Upper lobe of left lung (tissue), 6 donors: ENCODE results near the gene SNX33. TPM values are rescaled to one million over a fixed set of nuclear protein-coding genes. Genes with fewer than 3 reads are reported as not detected.

Source experiments
- ATAC-seq, 2 donors: fragments of 200-7000 bp; cut with Tn5 transposase; one replicate each; pipeline ENCODE4 v1.9.1; 2022; ENCODE audit warnings: mild to moderate bottlenecking in 2 of 2, moderate library complexity in 2 of 2; ENCODE audit not compliant: low FRiP score in 2 of 2
- DNase-seq, 2 donors: peaks; one replicate each; pipeline ENCODE4 v3.0.0-alpha.2; 2019 to 2020
- H3K27ac ChIP-seq, 4 donors: fragments of 200-600 bp; sonication (generic); one replicate each; pipeline ENCODE4 v1.5.1; 2016 to 2019
- H3K27me3 ChIP-seq, 4 donors: fragments of 200-600 bp; sonication (generic); one replicate each; pipeline ENCODE4 v1.5.1; 2017 to 2019
- H3K36me3 ChIP-seq, 4 donors: fragments of 200-600 bp; sonication (generic); one replicate each; pipeline ENCODE4 v1.5.1; 2016 to 2019
- H3K4me1 ChIP-seq, 4 donors: fragments of 200-600 bp; sonication (generic); one replicate each; pipeline ENCODE4 v1.5.1; 2018 to 2019
- H3K4me3 ChIP-seq, 4 donors: fragments of 200-600 bp; sonication (generic); one replicate each; pipeline ENCODE4 v1.5.1; 2017 to 2019; ENCODE audit warnings: mild to moderate bottlenecking in 2 of 4, moderate library complexity in 1 of 4
- H3K9me3 ChIP-seq, 4 donors: fragments of 200-600 bp; sonication (generic); one replicate each; pipeline ENCODE4 v1.5.1; 2018 to 2019
- EP300 ChIP-seq, 4 donors: sonication (generic); formaldehyde crosslinking; IDR thresholded peaks; one replicate each; pipeline ENCODE4 v1.5.1; 2017; ENCODE audit warnings: antibody characterized with exemption in 4 of 4, control low read depth in 2 of 4
- POLR2A ChIP-seq, 4 donors: fragments of 450-650 bp; IDR thresholded peaks; one replicate each; pipeline ENCODE4 v1.5.1; 2016 to 2017; ENCODE audit warnings: antibody characterized with exemption in 4 of 4, mild to moderate bottlenecking in 2 of 4
- POLR2AphosphoS5 ChIP-seq, 2 donors: sonication (generic); formaldehyde crosslinking; IDR thresholded peaks; one replicate each; pipeline ENCODE4 v1.5.1; 2017; ENCODE audit warnings: antibody characterized with exemption in 2 of 2
- WGBS, 2 donors: methylation state at CpG; one replicate each; pipeline ENCODE4 v1.1.5; 2017 to 2018; 5-methylcytosine and 5-hydroxymethylcytosine counted together
- total RNA-seq, 6 donors: library from RNA; depleted of rRNA in 4 of 6; stranded (reverse); fragments of >200 nt in 4 of 6; gene quantifications; one replicate each; pipeline versions ENCODE4 v1.1.0 to v1.2.1, GENCODE V29; 2016 to 2021
- TF ChIP-seq, protein P1 (sequence below), 6 experiments: fragments of 450-650 bp in 4 of 6; fragments of 200-600 bp in 2 of 6; sonication (generic) in 2 of 6; IDR thresholded peaks; one replicate each; pipeline ENCODE4 v1.5.1; 2016 to 2019; ENCODE audit warnings: antibody characterized with exemption in 6 of 6
- donor health status: DM: no; HTN: no; CAD: no; lungs with moderate emphysema.
- donor health status: DM: no; HTN: yes; CAD: no; lungs with severe emphysema.

SNX33 gene
- total RNA-seq, 6 donors from 2014 or later, result 26.7 to 46.1 (median 31.7) TPM

DNA sequence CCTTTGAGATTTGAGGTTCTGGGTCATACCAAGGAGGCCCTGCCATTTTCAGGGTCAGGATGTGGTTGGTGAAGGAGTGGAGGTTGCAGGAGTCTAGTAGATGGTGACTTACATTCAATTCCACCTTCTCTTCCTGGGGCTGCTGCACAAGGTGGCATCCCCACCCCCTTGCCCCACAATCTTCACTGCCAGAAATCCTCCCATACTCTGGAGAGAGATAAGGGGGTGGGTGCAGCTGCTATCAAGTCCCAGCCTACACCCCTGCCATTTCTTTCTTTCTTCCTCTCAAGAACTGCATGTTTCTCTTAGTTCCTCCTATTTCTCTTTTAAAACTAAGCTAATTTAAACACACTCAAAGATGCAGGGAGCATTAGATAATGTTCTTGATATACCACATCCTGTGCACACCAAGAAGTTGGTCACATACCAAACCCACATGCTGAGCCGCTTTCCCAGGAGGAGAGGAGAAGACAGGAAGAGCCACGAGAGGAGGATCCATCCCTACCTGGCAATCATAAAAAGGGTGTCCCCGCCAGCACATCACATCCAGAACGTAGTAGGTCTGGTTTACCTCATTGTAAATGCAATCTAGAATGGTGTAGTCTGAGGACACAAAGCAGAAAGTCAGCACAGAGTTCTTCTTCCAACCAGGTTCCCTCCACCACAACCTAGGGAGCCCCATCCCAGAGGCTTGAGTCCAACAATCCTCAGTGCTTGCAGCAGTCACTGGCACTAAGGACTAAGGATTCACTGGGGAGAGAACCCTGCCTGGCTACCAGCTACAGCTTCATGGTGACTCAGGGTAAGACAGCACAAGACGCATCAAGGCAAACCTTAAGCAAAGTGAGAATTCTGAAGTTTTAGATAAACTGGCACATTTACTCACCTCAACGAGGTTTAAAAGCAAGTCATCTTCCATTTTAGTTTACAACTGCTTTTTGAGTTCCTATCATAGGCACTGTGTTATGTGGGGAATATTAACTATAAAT lies 40.7 kb upstream of the SNX33 start:
- no peak for ATAC-seq
- DNase-seq, result no peak
- H3K4me1 ChIP-seq, result no peaks in the 10 kb centered on the region
- H3K9me3 ChIP-seq, result no peaks in the 10 kb centered on the region
- 75 to 86% methylated on average over 6 of the region's 6 CpGs for WGBS, 2 donors
- TF ChIP-seq POLR2AphosphoS5 (IDR thresholded peaks at IDR 0.05) (no peak), POLR2A (IDR thresholded peaks at IDR 0.05) (no peak), EP300 (IDR thresholded peaks at IDR 0.05) (no peak)
- TF ChIP-seq, protein P1, sequence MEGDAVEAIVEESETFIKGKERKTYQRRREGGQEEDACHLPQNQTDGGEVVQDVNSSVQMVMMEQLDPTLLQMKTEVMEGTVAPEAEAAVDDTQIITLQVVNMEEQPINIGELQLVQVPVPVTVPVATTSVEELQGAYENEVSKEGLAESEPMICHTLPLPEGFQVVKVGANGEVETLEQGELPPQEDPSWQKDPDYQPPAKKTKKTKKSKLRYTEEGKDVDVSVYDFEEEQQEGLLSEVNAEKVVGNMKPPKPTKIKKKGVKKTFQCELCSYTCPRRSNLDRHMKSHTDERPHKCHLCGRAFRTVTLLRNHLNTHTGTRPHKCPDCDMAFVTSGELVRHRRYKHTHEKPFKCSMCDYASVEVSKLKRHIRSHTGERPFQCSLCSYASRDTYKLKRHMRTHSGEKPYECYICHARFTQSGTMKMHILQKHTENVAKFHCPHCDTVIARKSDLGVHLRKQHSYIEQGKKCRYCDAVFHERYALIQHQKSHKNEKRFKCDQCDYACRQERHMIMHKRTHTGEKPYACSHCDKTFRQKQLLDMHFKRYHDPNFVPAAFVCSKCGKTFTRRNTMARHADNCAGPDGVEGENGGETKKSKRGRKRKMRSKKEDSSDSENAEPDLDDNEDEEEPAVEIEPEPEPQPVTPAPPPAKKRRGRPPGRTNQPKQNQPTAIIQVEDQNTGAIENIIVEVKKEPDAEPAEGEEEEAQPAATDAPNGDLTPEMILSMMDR (IDR thresholded peaks at IDR 0.05), result no peak
- no peaks in the 10 kb centered on the region for H3K27me3 ChIP-seq
- H3K36me3 ChIP-seq, result peaks cover 25 to 83% (median 54%) of the 10 kb centered on the region in 4 donors
- no peak overlapping the region for H3K27ac ChIP-seq
- H3K4me3 ChIP-seq, result no peak overlapping the region

DNA sequence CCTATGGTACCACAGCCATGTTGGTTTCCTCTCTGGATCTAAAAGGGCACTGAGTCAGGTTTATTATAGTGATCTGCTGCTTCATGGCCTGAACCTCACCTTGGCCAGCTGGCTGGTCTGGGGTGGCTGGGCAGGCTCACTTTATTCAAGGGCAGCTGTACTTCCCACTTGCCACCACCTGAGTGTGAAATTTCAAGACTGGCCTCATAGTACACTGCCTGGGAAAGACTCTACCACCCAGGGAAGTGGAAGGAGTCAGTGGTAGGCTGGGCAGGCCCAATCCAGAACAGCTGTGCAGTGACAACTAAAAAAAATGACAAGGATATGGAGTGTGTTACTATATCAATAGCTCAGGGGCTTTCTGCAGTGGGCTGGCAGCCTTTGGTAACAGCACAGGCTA lies 30.9 kb upstream of the SNX33 start:
- no peak overlapping the region for H3K27ac ChIP-seq
- no peaks in the 10 kb centered on the region for H3K9me3 ChIP-seq
- H3K36me3 ChIP-seq, result peaks cover 14 to 83% (median 56%) of the 10 kb centered on the region in 4 donors
- peaks cover 17 to 22% (median 18%) of the 10 kb centered on the region in 4 donors for H3K4me1 ChIP-seq
- TF ChIP-seq POLR2A (IDR thresholded peaks at IDR 0.05), result no peak
- TF ChIP-seq EP300 (IDR thresholded peaks at IDR 0.05), result no peak
- TF ChIP-seq POLR2AphosphoS5 (IDR thresholded peaks at IDR 0.05), result no peak
- TF ChIP-seq, protein P1 (IDR thresholded peaks at IDR 0.05), result no peak
- H3K27me3 ChIP-seq, result no peaks in the 10 kb centered on the region
- ATAC-seq (no peak), DNase-seq (no peak)
- no peak overlapping the region for H3K4me3 ChIP-seq

DNA sequence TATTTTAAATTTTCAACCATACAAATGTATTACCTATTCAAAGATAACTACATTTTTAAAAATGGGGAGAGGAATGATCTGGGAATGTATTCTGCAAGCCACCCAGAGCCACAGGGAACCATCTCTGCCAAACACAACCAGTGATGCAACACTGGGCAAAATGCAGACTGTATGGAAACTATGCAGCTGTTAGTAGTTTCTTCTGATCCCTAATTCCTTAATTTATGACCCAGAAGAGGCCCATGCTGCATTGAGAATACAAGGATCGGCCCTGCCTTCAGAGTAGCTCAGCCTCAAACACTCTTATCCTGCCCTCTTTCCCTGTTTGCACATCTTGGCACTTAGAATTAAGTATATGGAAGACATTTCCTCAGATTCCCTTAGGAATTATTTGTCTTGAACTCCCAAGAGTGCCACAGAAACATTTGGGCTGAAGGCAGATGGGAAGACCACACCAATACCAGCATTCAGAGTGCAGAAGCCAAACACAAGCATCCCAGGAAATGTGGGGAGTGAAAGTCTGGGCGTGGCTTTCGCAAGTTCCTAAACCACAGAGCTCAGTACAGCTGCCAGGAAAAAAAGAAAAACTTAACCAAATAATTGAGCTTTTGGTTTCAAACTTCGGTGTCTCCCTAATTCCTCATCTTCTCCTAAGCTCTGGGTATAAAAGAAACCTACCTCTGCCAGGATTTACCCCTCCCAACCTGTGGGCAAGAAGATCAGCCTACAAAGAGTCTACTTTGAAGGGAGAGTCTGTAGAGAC lies 27.5 kb upstream of the SNX33 start:
- WGBS, 2 donors, result 35 to 42% methylated on average over 4 of the region's 4 CpGs
- Histone ChIP-seq H3K27me3 (no peaks in the 10 kb centered on the region), H3K36me3 (peaks cover 10 to 51% (median 36%) of the 10 kb centered on the region in 4 donors), H3K4me1 (peaks cover 17 to 29% (median 21%) of the 10 kb centered on the region in 4 donors), H3K27ac (peak overlapping the region; percentile 28 to 80 (median 60)), H3K9me3 (no peaks in the 10 kb centered on the region), H3K4me3 (peak overlapping the region in 3 of 4 donors; percentile 9 to 27 (median 9))
- TF ChIP-seq POLR2AphosphoS5 (IDR thresholded peaks at IDR 0.05) (no peak), EP300 (IDR thresholded peaks at IDR 0.05) (no peak), POLR2A (IDR thresholded peaks at IDR 0.05) (no peak)
- TF ChIP-seq, protein P1 (IDR thresholded peaks at IDR 0.05), result no peak
- ATAC-seq (peak in 1 of 2 donors; percentile 78), DNase-seq (peak in 1 of 2 donors; percentile 51)

DNA sequence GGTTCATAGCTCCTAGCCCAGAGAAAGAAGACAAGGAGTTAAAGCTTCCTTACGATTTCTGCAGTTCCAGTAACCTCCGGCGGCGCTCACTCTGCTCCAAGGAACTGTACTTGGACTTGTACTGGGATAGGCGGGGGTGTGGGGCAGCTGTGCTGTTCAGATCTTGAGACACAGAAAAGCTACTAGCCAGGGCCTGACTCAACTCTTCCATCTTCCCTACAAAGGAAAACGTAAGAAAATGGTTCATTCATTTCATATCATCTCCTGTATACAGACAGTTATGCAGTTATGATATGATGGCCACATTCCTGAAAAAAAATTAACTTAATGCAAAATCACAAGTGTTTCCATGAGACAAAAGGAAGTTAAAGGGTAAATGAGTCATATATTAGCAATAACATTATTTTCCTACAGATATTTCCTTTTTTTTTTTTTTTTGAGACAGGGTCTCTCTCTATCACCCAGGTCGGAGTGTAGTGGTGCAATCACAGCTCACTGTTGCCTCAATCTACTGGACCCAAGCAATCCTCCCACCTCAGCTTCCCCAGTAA lies 26.8 kb upstream of the SNX33 start:
- Histone ChIP-seq H3K36me3 (peaks cover 10 to 46% (median 32%) of the 10 kb centered on the region in 4 donors), H3K4me1 (peaks cover 17 to 31% (median 23%) of the 10 kb centered on the region in 4 donors), H3K4me3 (peak overlapping the region in 3 of 4 donors; percentile 9 to 27 (median 9)), H3K9me3 (no peaks in the 10 kb centered on the region), H3K27ac (peak overlapping the region; percentile 28 to 80 (median 60)), H3K27me3 (no peaks in the 10 kb centered on the region)
- DNase-seq (peak in 1 of 2 donors; percentile 79), ATAC-seq (peak; percentile 79 to 87)
- 46 to 61% methylated on average over 7 of the region's 7 CpGs for WGBS, 2 donors
- TF ChIP-seq POLR2AphosphoS5 (IDR thresholded peaks at IDR 0.05), result no peak
- TF ChIP-seq, protein P1 (IDR thresholded peaks at IDR 0.05), result peak in 3 of 6 experiments; percentile 18 to 41 (median 28)
